Osteoblast (primary cell): ENCODE measurements around the gene GIMAP6. TPM values are rescaled to one million over a fixed set of nuclear protein-coding genes. Genes with fewer than 3 reads are reported as not detected.
"Not testable (repeated sequence)": the region's sequence is repeated elsewhere in the genome, so short reads cannot be mapped to it uniquely, and the experiment has no call there.

ENCODE experiments used
- DNase-seq: peaks from one replicate; pipeline ENCODE4 v3.0.0; 2011; ENCODE audit warnings: low spot score, mixed read lengths; ENCODE audit not compliant: insufficient read length; ENCODE audit errors: missing footprints
- H2AFZ ChIP-seq: 2 replicates; pipeline ENCODE4 v1.6.0; 2011; ENCODE audit warnings: mild to moderate bottlenecking, low read length
- H3K27ac ChIP-seq: 2 replicates; pipeline ENCODE4 v1.5.1; 2011; ENCODE audit warnings: mild to moderate bottlenecking, low read depth, low read length, moderate library complexity
- H3K27me3 ChIP-seq: 2 replicates; pipeline ENCODE4 v1.6.0; 2012; ENCODE audit warnings: mild to moderate bottlenecking, control low read depth, inconsistent platforms, low read length, moderate library complexity; ENCODE audit not compliant: insufficient read depth
- H3K36me3 ChIP-seq: 2 replicates; pipeline ENCODE4 v1.5.1; 2011; ENCODE audit warnings: mild to moderate bottlenecking, low read length, control low read depth, moderate library complexity; ENCODE audit not compliant: insufficient read depth
- H3K4me1 ChIP-seq: 2 replicates; pipeline ENCODE4 v1.5.1; 2011; ENCODE audit warnings: mild to moderate bottlenecking, low read length, control low read depth, moderate library complexity; ENCODE audit not compliant: insufficient read depth
- H3K4me2 ChIP-seq: 2 replicates; pipeline ENCODE4 v1.6.0; 2011; ENCODE audit warnings: mild to moderate bottlenecking, low read length; ENCODE audit not compliant: insufficient read depth
- H3K4me3 ChIP-seq: fragments of 200-600 bp; sonication (generic); 3 replicates; pipeline ENCODE4 v1.5.1; 2012; ENCODE audit warnings: mild to moderate bottlenecking, low read length, inconsistent platforms; ENCODE audit not compliant: insufficient read depth
- H3K79me2 ChIP-seq: 2 replicates; pipeline ENCODE4 v1.6.0; 2012; ENCODE audit warnings: mild to moderate bottlenecking, low read length, control low read depth, inconsistent platforms; ENCODE audit not compliant: insufficient read depth
- H3K9me3 ChIP-seq: 2 replicates; pipeline ENCODE4 v1.5.1; 2011; ENCODE audit warnings: low read depth, low read length, control low read depth
- H4K20me1 ChIP-seq: 2 replicates; pipeline ENCODE4 v1.6.0; 2012; ENCODE audit warnings: mild to moderate bottlenecking, low read length, control low read depth; ENCODE audit not compliant: insufficient read depth
- CTCF ChIP-seq: IDR thresholded peaks from 2 replicates; pipeline ENCODE4 v1.5.1; 2011; ENCODE audit warnings: mild to moderate bottlenecking, low read depth, low read length, moderate library complexity; ENCODE audit errors: extremely low read depth
- total RNA-seq: library from RNA; depleted of rRNA; stranded (reverse); fragments of >200 nt; gene quantifications from 2 replicates; pipeline ENCODE4 v1.2.3, GENCODE V29; 2012

GIMAP6 gene
- total RNA-seq, 1 donor = 0.36 TPM

- no peak for DNase-seq
- H4K20me1 ChIP-seq = no peaks in the 10 kb centered on the region
- no peaks in the 10 kb centered on the region for H3K79me2 ChIP-seq
- TF ChIP-seq CTCF = no peak
- no peaks in the 10 kb centered on the region for H3K4me1 ChIP-seq
- no peak overlapping the region for H3K4me3 ChIP-seq
- H3K4me2 ChIP-seq = no peak overlapping the region
- H3K9me3 ChIP-seq = no peaks in the 10 kb centered on the region
- H3K36me3 ChIP-seq = no peaks in the 10 kb centered on the region
- no peak overlapping the region for H2AFZ ChIP-seq
- H3K27me3 ChIP-seq = no peaks in the 10 kb centered on the region
- no peak overlapping the region for H3K27ac ChIP-seq
Observed at GRCh38 chr7:150675714-150676113, 43.5 kb upstream of the GIMAP6 start.

GRCh38 chr7:150671798-150672585, 39.8 kb upstream of the GIMAP6 start:
- DNase-seq, H3K9me3 ChIP-seq, H3K27ac ChIP-seq, H3K4me2 ChIP-seq, H3K4me1 ChIP-seq, H3K79me2 ChIP-seq, H4K20me1 ChIP-seq, H3K36me3 ChIP-seq, H2AFZ ChIP-seq, H3K27me3 ChIP-seq, H3K4me3 ChIP-seq: not testable (repeated sequence)

GRCh38 chr7:150668977-150669376, 36.8 kb upstream of the GIMAP6 start:
- H3K4me2 ChIP-seq = no peak overlapping the region
- no peak for DNase-seq
- no peak overlapping the region for H3K27ac ChIP-seq
- no peak overlapping the region for H2AFZ ChIP-seq
- no peaks in the 10 kb centered on the region for H3K36me3 ChIP-seq
- H3K9me3 ChIP-seq = no peaks in the 10 kb centered on the region
- no peaks in the 10 kb centered on the region for H3K27me3 ChIP-seq
- no peak overlapping the region for H3K4me3 ChIP-seq
- H4K20me1 ChIP-seq = no peaks in the 10 kb centered on the region
- no peaks in the 10 kb centered on the region for H3K79me2 ChIP-seq
- TF ChIP-seq CTCF = no peak
- H3K4me1 ChIP-seq = no peaks in the 10 kb centered on the region

GRCh38 chr7:150668472-150668911, 36.3 kb upstream of the GIMAP6 start:
- no peak for DNase-seq
- no peaks in the 10 kb centered on the region for H4K20me1 ChIP-seq
- H3K9me3 ChIP-seq = no peaks in the 10 kb centered on the region
- no peaks in the 10 kb centered on the region for H3K4me1 ChIP-seq
- no peak overlapping the region for H3K4me3 ChIP-seq
- no peaks in the 10 kb centered on the region for H3K79me2 ChIP-seq
- no peak overlapping the region for H3K4me2 ChIP-seq
- no peak overlapping the region for H3K27ac ChIP-seq
- no peak for TF ChIP-seq CTCF
- H3K36me3 ChIP-seq = no peaks in the 10 kb centered on the region
- no peaks in the 10 kb centered on the region for H3K27me3 ChIP-seq
- no peak overlapping the region for H2AFZ ChIP-seq
